GM19324 (cell line): ENCODE results near the gene MBTPS1.

Experiments
- ATAC-seq: cut with Tn5 transposase; IDR thresholded peaks from one replicate; pipeline ENCODE4 v1.9.1; 2021; ENCODE audit warnings: mild to moderate bottlenecking, moderate library complexity; ENCODE audit not compliant: unreplicated experiment, low FRiP score

The MBTPS1 gene

DNA sequence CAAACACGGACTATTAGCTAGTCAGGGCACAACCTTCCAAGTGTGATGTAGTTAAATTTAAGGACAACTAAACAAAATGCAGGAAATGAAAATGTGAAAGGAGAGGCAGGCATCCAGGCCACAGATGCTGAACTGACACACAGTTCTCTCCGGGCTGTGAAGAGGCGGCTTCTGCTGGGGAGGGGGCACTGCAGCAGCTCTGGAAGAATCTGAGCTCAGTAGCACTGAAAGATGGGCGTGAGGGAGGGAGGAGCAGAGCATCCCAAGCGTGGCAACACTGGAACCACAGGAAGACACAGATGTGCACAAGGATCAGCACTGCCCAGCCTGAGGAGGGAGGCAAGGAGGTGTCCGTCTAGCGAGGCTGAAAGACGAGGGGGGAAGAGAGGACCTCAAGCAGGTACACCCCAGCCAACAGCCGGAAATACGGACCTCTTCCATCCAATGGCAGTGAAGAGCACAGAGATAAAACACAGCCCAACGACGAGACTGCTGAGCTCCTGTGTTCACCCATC, 11.4 kb downstream of the MBTPS1 start:
- no peak for ATAC-seq

- ATAC-seq: no peak
These were observed 12.5 kb downstream of the MBTPS1 start for GRCh38 chr16:84104231-84104630.

- ATAC-seq: no peak
These were observed 13.1 kb downstream of the MBTPS1 start for GRCh38 chr16:84103678-84104077.

- no peak for ATAC-seq
These were observed 17.8 kb downstream of the MBTPS1 start for GRCh38 chr16:84098939-84099338.

- ATAC-seq: no peak
These were observed 20.2 kb downstream of the MBTPS1 start for GRCh38 chr16:84096447-84097005.

GRCh38 chr16:84095466-84095865, 21.3 kb downstream of the MBTPS1 start:
- no peak for ATAC-seq

- ATAC-seq: no peak
These were observed 22.9 kb downstream of the MBTPS1 start for GRCh38 chr16:84093879-84094270.

DNA sequence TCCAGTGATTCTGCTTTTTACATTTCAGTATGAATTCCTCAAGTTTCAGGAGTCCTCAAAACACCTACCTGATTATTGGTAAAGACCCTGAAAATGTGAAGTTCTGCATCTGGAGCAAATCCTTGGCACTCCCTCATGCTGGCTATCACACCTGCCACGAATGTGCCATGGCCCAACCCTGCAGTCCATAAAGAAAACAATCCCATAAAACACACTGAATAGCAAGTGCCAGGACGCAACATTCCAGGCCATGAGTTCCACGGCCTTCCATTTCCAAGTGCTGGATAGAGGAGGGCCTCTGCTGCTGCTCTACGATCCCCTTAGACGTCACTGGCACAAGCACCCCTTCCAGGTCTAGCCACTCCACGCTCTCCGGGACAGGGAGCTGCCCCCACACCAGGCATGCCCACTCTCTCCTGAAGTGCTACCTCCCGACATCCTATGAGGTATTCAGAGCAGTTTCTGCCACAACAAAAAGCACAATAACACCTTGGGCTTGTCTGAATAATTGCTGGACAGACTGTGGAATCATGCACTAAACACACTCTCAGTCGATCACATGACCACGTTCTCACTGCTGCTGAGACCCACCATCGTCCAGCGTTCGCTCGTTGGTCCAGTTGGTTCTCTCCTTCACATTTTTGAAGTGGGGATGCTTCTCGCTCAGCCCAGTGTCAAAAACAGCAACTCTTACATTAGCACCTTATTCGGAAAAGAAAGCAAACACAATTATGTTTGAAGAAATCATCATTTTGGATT, 23.4 kb downstream of the MBTPS1 start:
- ATAC-seq: no peak

DNA sequence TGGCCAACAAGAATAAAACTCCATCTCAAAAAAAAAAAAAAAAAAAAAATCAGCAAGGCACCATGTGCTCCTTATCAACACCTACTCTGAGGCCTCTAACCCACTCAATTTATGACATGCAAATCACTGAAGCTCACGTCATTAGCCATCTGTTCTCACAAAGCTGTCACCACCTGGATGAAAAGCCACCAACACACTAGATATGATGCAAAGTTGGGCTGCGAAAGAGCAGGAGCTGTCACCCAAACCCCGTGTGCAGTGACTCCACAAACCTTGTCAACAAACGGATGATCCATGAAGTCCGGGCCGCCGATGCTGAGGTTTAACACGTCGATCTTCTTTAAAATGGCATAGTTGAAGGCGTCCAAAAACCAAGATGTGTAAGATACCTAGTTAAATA, 25.3 kb downstream of the MBTPS1 start:
- ATAC-seq: no peak

DNA sequence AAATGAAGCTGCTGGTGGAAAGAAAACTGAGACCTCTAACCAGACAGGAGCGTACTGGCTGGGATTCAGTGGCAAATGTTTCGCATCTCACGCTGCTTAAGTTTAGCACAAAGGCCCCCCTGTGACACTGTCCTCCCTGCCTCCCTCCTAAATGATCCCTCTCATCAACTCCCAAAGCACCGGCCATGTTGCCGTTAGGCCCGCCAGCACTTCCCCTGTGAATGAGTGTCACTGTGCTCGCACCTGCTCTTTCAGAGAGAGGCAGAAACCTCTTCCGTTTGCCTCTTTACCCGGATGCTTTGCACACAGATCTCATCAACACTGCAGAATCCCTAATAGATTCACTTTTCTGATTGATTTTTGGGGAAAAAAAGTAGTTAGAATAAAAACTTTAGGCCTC, 26.5 kb downstream of the MBTPS1 start:
- ATAC-seq: no peak

DNA sequence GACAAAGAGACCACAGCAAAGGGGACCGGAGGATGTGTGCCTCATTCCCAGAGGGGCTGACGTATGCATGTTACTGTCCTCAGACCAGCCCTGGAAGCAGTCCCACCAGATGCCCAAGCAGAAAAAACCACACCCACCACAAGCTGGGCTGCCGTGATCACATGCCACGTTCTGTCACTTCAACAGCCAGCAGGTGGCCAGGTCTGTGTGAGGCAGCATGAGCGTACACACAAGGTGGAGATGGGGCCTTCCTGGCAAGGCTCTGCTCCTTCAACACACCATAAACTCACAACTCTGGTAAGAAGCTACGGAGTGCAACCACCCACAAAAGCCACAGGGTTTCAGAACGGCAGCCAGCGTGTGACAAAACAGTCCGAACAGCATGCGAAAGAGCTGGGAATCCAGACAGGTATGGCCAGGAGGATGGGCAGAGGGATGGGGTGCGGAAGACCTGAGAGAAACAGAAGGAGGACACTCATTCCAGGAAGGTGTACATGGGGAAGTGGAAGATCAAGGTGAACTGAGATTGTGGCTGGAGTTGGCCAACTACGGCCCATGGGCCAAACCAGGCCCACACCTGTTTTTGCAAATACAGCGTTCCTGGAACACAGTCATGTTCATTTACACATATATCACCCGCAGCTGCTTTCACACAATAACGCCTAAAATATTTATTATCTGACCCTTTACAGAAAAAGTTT, 27.9 kb downstream of the MBTPS1 start:
- no peak for ATAC-seq

GRCh38 chr16:84087466-84088151, 29.1 kb downstream of the MBTPS1 start:
- no peak for ATAC-seq

GRCh38 chr16:84087001-84087400, 29.7 kb downstream of the MBTPS1 start:
- no peak for ATAC-seq

GRCh38 chr16:84086341-84086740, 30.4 kb downstream of the MBTPS1 start:
- no peak for ATAC-seq

DNA sequence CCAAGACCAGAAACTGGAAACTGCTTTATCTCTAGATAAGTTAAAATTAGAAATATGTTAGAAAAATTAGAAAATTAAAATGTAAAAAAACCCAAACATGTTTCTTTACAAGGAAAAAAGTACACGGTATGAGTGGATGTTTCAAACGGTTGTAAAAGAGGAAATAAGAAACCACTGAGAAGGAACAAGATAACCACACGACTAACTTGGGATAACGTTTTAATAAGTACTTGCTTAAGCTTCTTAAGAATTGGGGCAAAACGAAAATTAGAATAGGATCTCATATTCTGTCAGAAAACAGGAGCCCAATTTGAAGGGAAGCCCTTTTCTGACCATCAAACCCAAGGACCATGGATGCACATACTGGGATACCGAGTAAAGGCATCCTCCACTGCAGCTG, 31.0 kb downstream of the MBTPS1 start:
- ATAC-seq: no peak

GRCh38 chr16:84085271-84085667, 31.5 kb downstream of the MBTPS1 start:
- no peak for ATAC-seq

DNA sequence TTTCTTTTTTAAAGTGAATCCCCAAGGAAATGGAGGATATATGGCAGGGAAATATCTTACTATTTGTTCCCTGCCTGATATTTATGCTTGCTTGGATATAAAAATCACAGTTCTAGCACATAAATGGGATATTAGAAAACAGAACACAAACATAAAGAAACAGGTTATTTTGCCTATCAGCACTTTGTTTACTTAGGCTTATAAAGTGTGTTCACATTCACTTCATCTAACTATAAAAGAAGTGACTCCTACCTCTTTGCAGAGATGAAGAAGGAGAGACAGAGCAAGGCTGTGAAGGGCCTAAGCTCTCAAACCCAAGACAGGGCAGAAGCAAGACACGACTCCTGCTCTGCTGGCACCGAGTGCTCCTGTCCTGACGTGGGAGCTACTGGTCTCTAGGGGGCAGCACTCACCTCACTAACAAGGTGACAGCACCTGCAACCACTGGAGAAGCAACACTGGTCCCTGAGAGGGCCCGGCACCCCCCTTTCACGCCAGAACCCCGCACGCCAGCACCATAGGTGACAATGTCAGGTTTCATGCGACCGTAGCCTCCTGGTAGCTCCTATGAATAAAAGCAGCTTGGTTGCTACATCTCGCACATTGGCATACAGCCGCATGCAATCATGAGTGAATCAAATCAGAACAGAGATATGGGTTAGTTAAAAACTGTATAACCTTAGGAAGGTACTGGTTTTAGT, 32.0 kb downstream of the MBTPS1 start:
- no peak for ATAC-seq

- no peak for ATAC-seq
These were observed 33.7 kb downstream of the MBTPS1 start for GRCh38 chr16:84082835-84083569.

GRCh38 chr16:84082110-84082509, 34.6 kb downstream of the MBTPS1 start:
- ATAC-seq: no peak
